GM12892 (cell line): Measurements from ENCODE around the gene PLEKHM3.
"Not testable (repeated sequence)": the region's sequence is repeated elsewhere in the genome, so short reads cannot be mapped to it uniquely, and the experiment has no call there.

ENCODE experiments used
- DNase-seq: peaks from one replicate; pipeline ENCODE4 v3.0.0; 2011; ENCODE audit not compliant: insufficient read length
- FAIRE-seq: peaks from 2 replicates; lab custom pipeline; 2011; peaks lifted over from hg19 to GRCh38; lab: Jason Lieb, UNC
- POLR2A ChIP-seq: IDR thresholded peaks from 2 replicates; pipeline ENCODE4 v1.6.1; 2011; ENCODE audit warnings: low read depth, low read length, control low read depth
- POLR2AphosphoS5 ChIP-seq: IDR thresholded peaks from 2 replicates; pipeline ENCODE4 v1.6.1; 2011; ENCODE audit warnings: low read depth, low read length, control low read depth
- TAF1 ChIP-seq: IDR thresholded peaks from 2 replicates; pipeline ENCODE4 v1.6.1; 2011; ENCODE audit warnings: low read depth, mild to moderate bottlenecking, control low read depth, low read length, borderline replicate concordance

Gene PLEKHM3

DNA sequence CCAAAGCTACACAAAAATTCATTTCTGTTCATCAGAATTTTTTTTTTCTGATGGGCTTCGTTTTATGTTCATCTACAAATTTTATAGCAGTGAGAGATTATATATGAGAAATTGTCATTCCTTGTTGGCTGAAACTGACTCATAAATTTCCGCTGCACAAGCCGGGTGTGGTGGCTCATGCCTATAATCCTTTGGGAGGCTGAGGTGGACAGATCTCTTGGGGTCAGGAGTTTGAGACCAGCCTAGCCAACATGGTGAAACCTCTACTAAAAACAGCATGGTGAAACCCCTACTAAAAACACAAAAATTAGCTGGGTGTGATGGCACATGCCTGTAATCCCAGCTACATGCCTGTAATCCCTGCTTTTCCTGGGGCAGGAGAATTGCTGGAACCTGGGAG is 72.0 kb downstream of the PLEKHM3 start:
- DNase-seq: no peak
- TF ChIP-seq TAF1 (no peak), POLR2A (no peak), POLR2AphosphoS5 (no peak)
- no peak for FAIRE-seq

DNA sequence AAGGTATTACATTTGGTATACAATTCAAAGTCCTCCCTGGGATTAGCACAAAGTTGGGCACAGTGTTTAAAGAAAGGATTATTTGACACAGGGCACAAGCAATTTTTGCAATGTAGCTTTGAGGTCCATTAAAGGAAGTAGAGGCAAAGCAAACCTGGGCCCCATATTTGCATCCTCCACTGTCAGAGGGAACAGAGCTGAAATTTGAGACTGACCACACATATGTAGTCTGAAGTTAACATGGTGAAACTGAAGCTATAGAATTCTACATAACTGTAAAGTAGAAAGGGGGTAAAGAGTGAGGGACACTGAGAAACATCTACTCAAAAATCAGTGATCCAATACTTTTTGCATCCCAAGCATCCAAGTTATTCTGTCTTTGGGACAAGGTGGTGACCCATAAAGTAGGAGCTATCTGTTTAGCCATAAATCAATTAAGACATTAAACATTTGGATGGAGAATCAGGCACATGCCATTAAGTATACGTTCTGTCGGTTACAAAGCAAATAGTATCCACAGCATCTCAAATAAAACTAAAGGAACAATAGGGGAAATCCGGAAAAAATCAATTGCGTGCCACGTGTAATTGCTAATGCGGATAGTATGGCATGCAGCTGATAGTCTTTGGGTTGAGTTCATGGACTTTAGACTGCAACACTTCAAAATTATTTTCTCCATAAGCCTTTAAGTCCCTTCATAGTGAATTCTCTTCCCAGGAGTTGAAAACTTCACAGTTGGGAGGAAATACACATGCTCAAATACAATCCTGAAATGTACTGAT is 72.6 kb downstream of the PLEKHM3 start:
- FAIRE-seq (no peak), DNase-seq (no peak)
- no peak for TF ChIP-seq POLR2A
- TF ChIP-seq POLR2AphosphoS5: no peak
- no peak for TF ChIP-seq TAF1

DNA sequence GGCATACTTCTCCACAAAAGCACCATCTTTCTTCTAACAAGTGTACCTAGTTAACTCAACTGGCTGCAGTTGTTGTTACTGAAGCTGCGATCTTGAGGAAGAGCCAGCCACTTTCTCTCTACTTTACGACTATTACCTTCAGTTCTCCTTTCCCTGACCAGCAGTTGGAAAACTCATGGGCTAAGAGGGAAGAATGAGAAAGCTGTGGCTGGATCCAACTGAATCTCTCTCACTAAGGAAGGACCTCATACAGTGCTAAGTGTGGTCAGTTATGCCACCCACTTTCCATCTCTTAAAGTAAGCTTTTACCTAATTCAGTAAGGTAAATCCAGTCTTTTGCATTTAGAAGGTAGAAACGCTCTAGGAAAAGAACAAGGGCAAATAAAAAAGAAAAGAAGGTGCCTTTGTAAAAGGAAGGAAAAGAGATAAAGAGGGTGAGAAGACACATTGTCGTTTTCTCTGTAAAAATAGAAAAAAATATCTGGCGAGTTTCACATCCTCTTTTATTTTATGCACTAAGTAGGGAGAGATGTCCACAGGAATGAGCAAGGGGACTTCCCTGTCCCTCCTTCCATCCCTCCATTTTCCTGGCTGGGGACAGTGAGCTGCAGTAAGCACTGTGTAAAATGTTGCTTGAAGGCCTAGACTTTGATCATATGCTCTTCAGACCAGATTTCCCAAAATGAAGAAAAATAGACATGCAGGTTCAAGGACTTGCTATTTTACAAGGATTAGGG is 73.4 kb downstream of the PLEKHM3 start:
- DNase-seq (no peak), FAIRE-seq (no peak)
- no peak for TF ChIP-seq TAF1

DNA sequence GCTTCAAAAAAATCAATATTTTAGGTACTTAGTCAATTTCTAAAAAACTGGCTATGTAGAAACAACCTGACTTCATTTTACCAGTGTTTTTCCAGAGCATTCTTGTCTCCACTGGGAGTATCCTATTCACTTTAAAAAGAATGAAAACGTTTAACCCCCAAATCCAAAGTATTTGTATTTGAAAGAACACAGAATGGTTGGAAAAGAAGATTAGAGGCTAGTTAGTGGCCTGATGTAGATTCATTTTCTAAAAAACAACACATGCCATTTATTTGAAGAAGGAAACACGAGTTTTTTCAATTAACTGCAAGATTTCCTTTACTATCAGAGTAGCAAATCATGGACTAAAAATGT is 74.6 kb downstream of the PLEKHM3 start:
- no peak for FAIRE-seq

DNA sequence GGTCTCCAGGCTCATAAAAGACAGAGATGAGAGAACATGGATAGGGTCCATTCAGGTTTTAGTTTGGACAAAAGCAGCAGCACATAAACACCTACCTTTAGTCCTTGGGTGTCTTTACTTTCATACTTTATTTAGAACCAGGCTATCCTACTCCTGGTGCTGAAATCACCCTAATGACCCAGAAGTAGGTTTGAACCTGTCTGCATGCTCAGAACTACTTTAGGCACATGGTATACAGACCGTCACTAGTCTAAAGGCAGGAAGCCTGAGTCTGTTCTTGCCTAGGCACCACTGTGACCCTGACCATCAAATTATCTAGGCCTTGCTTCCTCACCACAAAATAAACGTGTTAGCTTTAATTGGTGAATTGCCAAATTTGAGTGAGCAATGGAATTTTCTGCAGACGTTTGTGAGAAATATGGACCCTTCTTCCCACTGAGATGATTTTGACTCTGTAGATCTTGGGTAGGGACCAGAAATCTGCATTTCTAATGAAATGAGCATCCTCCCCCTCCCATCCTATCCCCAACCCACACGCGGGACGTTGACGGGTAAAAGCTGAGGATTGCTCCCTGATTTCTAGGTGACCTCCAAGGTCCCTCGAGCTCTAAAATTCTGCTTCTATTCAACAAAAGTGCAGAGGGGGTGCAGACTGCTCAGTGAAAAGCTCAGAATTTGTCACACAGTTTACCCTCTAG is 75.1 kb downstream of the PLEKHM3 start:
- no peak for FAIRE-seq
- no peak for DNase-seq
- no peak for TF ChIP-seq TAF1
- TF ChIP-seq POLR2AphosphoS5: no peak
- no peak for TF ChIP-seq POLR2A

More for the DNA sequence above, 74.6 kb downstream of the PLEKHM3 start:
- TF ChIP-seq POLR2A: no peak
- no peak for TF ChIP-seq POLR2AphosphoS5
- TF ChIP-seq TAF1: no peak
- no peak for DNase-seq

DNA sequence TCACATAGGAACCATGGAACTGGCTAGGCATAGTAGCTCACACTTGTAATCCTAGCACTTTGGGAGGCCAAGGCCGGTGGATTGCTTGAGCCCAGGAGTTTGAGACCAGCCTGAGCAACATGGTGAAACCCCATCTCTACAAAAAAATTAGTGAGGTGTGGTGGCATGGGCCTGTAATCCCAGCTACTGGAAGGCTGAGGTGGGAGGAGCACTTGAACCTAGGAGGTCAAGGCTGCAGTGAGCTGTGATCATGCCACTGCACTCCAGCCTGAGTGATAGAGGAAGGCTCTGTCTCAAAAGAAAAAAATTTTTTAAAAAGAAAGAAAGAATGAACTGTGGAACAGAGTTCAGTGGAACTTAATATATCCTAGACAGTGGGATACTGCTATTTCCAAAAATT is 76.1 kb downstream of the PLEKHM3 start:
- not testable (repeated sequence) for FAIRE-seq

DNA sequence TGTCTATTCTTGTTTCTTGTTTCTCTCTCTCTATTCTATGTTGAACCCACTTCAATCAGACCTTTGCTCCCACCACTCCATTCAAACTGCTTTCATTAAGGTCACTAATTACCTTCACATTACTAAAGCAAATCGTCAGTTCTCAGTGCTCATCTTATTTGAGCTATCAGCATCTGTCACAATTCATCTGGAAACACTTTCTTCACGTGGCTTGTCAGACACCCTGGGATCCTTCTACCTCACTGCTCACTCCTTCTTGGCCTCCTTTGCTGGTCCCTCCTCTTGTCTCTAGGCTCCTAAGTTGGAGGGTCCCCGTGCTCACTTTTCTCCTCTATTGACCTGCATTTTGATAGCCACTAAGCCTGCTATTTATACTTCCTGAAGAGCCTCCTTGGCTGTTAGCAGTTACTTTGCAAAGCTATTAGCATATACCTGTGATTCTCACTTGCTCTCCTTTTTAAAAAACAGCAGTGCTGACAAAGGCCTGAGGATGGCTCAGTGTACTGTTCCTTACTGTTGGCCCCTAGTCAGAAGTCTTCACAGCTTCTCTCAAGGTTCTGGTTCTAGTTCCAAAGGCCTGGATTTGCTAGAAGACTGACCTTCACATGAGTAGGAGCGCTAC is 80.2 kb downstream of the PLEKHM3 start:
- DNase-seq: no peak
- no peak for TF ChIP-seq POLR2A
- TF ChIP-seq POLR2AphosphoS5: no peak
- no peak for TF ChIP-seq TAF1

More for the DNA sequence above, 76.1 kb downstream of the PLEKHM3 start:
- not testable (repeated sequence) for DNase-seq

DNA sequence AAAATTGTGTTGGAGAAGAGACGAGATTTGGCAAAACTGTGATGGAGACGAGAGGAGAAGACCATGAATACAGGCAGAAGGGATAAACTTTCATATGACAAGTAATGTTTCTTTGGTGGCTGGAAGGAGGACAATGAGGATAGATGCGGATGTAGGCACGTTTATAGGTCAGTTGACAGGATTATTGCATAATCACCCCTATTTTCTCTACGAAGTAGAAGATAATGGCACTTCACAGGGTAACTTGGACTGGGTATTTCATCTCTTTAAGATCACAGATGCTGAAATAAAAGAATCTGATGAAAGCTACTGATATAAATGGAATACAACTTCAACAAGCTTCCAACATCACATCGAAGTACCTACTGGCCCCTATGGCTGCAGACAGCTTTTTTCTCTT is 81.0 kb downstream of the PLEKHM3 start:
- DNase-seq: no peak
- TF ChIP-seq TAF1 (no peak), POLR2AphosphoS5 (no peak), POLR2A (no peak)
- no peak for FAIRE-seq

More for the DNA sequence above, 80.2 kb downstream of the PLEKHM3 start:
- no peak for FAIRE-seq

DNA sequence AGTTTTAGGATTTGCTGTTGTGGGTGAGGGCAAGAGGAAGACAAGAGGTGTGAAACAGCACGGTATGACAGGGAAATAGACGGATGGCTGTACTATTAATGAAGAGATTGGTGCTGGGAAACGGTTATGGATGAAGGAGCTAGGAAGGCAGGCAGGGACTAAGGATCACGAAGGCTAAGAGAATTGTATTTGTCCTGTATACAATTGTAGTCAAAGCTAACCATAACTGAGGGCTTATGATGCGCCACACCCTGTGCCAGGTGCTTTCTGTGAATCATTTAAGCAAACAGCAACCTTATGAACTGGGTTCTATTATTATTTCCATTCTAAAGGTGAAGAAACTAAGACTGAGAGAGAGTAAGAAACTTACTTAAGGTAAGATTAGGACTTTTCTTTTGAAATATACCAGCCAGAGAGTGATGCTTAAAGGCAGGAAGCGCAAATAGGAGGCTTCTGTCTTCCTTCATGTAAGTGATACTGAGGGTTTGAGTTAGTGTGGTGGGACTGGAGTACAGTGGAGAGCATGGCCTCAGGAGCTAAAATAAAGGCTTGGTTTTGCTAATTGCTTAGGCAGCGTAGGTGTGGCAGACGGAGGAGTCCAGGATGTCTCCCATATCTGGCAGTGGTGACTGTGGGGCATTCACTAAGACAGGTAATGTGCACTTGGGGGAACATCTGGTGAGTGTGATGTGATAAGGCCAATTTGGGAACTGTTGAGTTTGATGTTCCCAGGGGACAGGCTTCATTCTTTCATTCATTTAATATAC is 85.8 kb downstream of the PLEKHM3 start:
- TF ChIP-seq POLR2A: no peak
- TF ChIP-seq POLR2AphosphoS5: no peak
- no peak for TF ChIP-seq TAF1
- DNase-seq (no peak), FAIRE-seq (no peak)

DNA sequence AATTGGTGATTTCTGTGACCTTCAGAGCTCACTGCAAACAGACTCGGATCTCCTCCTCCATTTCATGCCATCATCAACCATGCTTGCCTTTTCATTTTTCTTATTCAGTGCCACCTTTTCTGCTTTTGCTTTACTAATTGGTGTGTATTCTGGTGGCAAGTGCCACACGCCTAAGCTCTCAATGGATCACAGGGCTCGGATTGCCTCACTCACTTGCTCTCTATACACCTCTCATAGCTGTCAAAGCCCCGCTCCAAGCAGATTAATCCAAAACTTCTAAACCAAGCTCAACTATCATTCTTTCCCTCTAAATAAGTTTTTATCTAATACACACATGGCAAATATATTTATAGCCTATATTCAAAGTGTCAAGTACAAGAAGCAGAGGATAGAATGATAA is 86.4 kb downstream of the PLEKHM3 start:
- DNase-seq (no peak), FAIRE-seq (no peak)
- TF ChIP-seq POLR2A: no peak
- no peak for TF ChIP-seq POLR2AphosphoS5
- TF ChIP-seq TAF1: no peak

DNA sequence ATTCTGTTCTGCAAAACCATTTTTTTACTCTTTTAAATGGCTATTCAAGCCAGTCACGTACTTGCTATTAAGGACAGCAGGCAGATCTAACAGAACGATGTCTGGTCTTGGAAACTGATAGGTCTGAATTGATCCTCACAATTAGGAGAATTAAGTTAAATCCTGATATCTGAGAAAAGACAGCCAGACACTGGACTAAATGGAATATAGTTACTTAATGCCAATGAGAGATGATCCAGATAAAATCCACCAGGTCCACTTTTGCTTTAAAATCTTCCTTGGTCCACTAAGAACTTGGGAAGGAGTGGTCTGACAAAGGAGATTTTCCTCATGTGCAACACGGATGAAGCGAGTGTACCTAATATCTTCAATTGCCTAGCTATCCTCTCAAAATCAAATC is 86.9 kb downstream of the PLEKHM3 start:
- no peak for FAIRE-seq
- DNase-seq: no peak
- TF ChIP-seq POLR2A (no peak), TAF1 (no peak), POLR2AphosphoS5 (no peak)
